GM20000 (cell line): ENCODE results near the gene DTWD1.
"Not testable (repeated sequence)": the region's sequence is repeated elsewhere in the genome, so short reads cannot be mapped to it uniquely, and the experiment has no call there.

Experiments used
- DNase-seq: peaks from one replicate; pipeline ENCODE4 v3.0.0; 2012; ENCODE audit warnings: low spot score
- TF ChIP-seq, protein P1 (sequence below): IDR thresholded peaks from 2 replicates; pipeline ENCODE4 v1.5.1; 2012; ENCODE audit warnings: mild to moderate bottlenecking, control low read depth; ENCODE audit errors: extremely low read depth, missing control alignments

The DTWD1 gene

DNA sequence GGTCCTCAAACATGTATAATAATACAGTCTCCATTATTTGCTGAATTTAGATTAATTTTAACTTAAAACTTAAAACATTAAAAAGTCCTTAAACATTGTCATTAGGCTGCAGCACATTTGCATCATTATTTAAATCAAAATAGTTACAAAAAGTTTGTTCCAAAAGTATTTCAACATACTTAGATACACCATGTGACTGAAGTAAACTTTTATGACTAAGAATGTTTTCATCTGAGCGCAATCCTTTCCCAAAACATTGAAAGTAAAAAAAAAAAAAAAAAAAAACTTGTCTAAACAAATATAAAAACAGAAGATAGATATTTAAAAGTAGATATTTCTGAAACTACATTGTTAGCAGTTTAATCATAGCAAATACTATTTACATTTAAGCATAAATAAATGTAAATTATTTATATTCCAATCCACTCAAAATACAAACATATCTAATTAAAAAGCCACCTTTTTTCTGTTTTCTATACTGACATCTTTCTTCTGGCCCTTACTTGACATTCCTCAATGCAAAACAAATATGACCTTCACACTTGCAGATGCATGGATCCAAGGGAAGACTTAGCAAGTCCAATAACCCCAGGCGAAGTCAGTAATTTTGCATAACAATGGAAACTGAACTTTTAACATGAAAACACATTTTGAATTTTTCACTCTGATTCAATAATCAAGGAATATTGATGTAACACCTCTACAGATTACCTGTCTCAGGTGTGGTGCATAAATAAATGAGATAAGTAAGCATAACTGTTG is 10.5 kb upstream of the DTWD1 start:
- TF ChIP-seq, protein P1, sequence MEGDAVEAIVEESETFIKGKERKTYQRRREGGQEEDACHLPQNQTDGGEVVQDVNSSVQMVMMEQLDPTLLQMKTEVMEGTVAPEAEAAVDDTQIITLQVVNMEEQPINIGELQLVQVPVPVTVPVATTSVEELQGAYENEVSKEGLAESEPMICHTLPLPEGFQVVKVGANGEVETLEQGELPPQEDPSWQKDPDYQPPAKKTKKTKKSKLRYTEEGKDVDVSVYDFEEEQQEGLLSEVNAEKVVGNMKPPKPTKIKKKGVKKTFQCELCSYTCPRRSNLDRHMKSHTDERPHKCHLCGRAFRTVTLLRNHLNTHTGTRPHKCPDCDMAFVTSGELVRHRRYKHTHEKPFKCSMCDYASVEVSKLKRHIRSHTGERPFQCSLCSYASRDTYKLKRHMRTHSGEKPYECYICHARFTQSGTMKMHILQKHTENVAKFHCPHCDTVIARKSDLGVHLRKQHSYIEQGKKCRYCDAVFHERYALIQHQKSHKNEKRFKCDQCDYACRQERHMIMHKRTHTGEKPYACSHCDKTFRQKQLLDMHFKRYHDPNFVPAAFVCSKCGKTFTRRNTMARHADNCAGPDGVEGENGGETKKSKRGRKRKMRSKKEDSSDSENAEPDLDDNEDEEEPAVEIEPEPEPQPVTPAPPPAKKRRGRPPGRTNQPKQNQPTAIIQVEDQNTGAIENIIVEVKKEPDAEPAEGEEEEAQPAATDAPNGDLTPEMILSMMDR: no peak
- no peak for DNase-seq

DNA sequence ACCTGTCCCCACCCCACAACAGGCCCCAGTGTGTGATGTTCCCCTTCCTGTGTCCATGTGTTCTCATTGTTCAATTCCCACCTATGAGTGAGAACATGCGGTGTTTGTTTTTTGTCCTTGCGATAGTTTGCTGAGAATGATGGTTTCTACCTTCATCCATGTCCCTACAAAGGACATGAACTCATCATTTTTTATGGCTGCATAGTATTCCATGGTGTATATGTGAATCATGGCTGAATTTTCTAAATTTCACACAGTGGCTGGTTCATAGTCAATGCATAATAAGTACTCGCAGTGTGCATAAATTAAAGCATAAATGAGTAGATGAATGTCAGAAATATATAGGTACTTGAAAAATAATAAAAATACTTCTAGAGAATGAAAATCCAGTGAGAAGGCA is 8.6 kb upstream of the DTWD1 start:
- not testable (repeated sequence) for DNase-seq

DNA sequence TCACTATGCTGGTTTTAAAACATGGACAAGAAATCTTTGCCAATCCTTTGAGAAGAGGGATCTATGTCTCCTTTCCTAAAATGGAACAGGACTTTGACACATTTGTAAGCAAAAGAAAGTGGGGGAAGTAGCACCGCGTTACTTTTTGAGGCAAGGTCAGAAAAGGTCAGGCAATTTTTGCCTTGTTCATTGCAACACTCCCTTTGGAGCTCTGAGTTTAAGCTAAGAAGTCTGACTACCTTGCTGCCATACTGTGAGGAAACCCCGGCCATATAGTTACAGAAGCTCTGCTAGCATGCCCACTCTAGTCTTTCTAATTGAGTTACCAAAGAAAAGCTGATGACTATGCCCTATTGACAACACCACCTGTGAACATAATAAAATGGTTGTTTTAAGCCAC is 1.6 kb upstream of the DTWD1 start:
- no peak for DNase-seq
- TF ChIP-seq, protein P1: no peak

DNA sequence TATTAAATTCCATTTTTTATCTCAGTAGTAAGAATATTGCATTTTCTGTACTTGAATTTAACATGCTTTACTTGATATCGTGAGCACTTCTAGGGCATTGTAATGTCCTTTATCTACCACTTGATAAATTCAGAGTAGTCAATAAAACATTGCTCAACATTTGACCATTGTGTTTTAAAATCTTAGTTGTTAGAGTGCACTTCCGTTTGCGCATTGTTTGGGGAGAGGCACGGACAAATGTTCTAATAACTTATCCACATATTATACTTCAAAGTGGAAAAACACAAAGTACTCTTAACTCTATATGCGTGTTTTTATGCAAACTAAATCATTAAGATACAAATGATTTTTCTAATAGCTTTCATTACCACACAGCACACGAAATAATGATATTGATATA is 649 bp upstream of the DTWD1 start:
- DNase-seq: no peak

DNA sequence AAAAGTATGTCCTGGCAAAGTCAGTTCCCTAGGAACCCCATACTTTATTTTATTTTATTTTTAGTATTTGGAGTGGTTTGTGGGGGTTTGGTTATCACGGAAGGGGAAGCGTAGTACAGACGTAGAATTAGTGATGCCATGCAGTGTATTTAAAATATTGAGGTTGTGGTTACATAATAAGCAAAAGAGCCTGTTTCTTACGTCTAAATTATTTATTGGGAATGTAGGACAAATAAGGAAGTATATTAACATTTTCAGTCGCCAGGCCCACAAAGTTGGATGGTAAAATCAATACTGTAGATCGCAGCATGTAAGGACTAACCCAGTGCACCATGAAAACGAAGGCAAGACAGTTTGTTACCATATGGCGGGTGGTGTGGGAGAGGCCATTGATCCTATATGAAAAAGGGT is 558 bp downstream of the DTWD1 start:
- TF ChIP-seq, protein P1: no peak
- no peak for DNase-seq

More for the DNA sequence above, 649 bp upstream of the DTWD1 start:
- TF ChIP-seq, protein P1: no peak

DNA sequence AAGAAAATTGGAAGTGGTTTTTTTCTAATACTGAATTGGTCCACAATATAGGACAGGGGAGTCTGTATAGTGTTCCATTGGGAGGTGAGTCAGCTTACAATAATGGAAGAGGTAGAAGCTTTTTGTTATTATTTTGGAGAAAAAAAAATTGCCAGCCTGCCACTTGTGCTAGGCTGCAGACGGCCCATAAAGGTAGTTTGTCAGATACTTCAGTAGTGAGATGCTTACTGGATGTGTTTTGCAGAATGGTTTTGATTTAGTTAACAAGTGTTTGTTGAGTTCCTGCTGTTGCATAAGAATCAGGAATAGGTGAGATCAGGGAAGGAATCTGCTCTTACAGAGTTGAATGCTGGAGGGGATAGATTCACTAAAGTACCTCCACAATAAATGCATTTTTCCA is 1.0 kb downstream of the DTWD1 start:
- TF ChIP-seq, protein P1: no peak
- no peak for DNase-seq

DNA sequence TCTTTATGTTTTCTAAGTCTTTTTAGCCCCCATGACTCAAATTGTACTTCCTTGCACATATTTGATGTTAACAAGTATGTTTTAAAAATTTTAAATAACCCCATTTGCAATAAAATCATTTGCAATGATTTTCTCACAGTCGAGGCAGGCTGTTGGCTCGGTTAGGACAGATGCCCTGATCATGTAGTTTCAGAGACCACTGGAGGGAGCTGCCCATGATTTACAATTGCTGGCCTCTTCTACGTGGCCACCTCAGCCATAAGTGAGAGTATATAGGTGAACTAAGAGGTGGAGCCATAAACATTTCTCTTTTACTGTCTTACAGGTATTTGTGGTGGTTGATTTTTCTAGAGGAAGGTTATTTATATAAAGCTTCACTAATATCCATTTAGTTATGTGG is 1.7 kb downstream of the DTWD1 start:
- TF ChIP-seq, protein P1: no peak
- no peak for DNase-seq

DNA sequence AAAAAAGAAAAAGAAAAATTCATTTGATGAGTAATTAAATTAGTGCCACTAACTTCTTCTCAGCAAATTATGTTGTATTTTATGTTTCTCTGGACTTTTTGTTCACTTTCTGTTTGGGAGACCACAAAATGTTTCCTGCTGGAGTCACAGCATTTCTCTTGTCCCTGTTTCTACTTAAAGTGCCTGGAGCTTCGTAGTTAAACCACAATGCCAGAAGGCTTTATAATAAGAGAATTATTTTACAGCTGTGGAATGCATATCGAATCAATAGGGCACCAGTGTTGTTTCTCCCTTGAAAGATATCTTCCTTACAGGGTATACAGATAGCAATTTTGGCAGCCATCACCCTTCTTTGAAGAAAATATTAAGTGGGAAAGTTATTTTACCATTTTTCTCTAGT is 3.2 kb downstream of the DTWD1 start:
- TF ChIP-seq, protein P1: no peak
- no peak for DNase-seq
